ENCODE data around the gene RAI14. TPM values are rescaled to one million over a fixed set of nuclear protein-coding genes. Genes with fewer than 3 reads are reported as not detected.
"Not testable (repeated sequence)": the region's sequence is repeated elsewhere in the genome, so short reads cannot be mapped to it uniquely, and the experiment has no call there.

Gene RAI14
- total RNA-seq, 1 donor from 2014 or later, result 1.1 TPM

GRCh38 chr5:34721327-34721726 lies 65.2 kb downstream of the RAI14 start:
- H3K36me3 Mint-ChIP-seq (ENCODE audit: low read depth), result no peaks in the 10 kb centered on the region

GRCh38 chr5:34722183-34722582 lies 66.1 kb downstream of the RAI14 start:
- H3K27me3 Mint-ChIP-seq, result no peaks in the 10 kb centered on the region
- POLR2A ChIA-PET, result no interaction called here
- H3K27ac Mint-ChIP-seq, result no peak overlapping the region
- TF ChIP-seq CTCF (IDR thresholded peaks at IDR 0.05), result no peak
- DNase-seq, result no peak
- no peaks in the 10 kb centered on the region for H3K4me1 Mint-ChIP-seq
- no peak for ATAC-seq (ENCODE audit: low read depth)
- no peak overlapping the region for H3K4me3 Mint-ChIP-seq
- intact Hi-C loops (cut with micrococcal nuclease), result no loop called here
- no peaks in the 10 kb centered on the region for H3K36me3 Mint-ChIP-seq (ENCODE audit: low read depth)
- peaks cover 8% of the 10 kb centered on the region for H3K9me3 Mint-ChIP-seq
- CTCF ChIA-PET, result no interaction called here

More at GRCh38 chr5:34721327-34721726, 65.2 kb downstream of the RAI14 start:
- Mint-ChIP-seq H3K4me1 (no peaks in the 10 kb centered on the region), H3K27me3 (no peaks in the 10 kb centered on the region), H3K4me3 (no peak overlapping the region), H3K27ac (no peak overlapping the region), H3K9me3 (no peaks in the 10 kb centered on the region)
- intact Hi-C loops (cut with micrococcal nuclease), result no loop called here
- no peak for TF ChIP-seq CTCF (IDR thresholded peaks at IDR 0.05)
- ATAC-seq (ENCODE audit: low read depth) (no peak), DNase-seq (no peak)
- CTCF ChIA-PET, result no interaction called here
- POLR2A ChIA-PET, result no interaction called here

GRCh38 chr5:34724741-34725140 lies 68.6 kb downstream of the RAI14 start:
- ATAC-seq (ENCODE audit: low read depth) (no peak), DNase-seq (no peak)
- intact Hi-C loops (cut with micrococcal nuclease), result no loop called here
- no peak overlapping the region for H3K27ac Mint-ChIP-seq
- TF ChIP-seq CTCF (IDR thresholded peaks at IDR 0.05), result no peak
- ChIA-PET POLR2A (no interaction called here), CTCF (no interaction called here)
- peaks cover 3% of the 10 kb centered on the region for H3K27me3 Mint-ChIP-seq
- H3K4me3 Mint-ChIP-seq, result no peak overlapping the region
- no peaks in the 10 kb centered on the region for H3K36me3 Mint-ChIP-seq (ENCODE audit: low read depth)
- no peaks in the 10 kb centered on the region for H3K4me1 Mint-ChIP-seq
- H3K9me3 Mint-ChIP-seq, result peaks cover 8% of the 10 kb centered on the region

GRCh38 chr5:34727166-34727749 lies 71.1 kb downstream of the RAI14 start:
- ATAC-seq (ENCODE audit: low read depth); H3K4me1 Mint-ChIP-seq; H3K4me3 Mint-ChIP-seq; H3K27me3 Mint-ChIP-seq; CTCF ChIA-PET; intact Hi-C loops (cut with micrococcal nuclease); H3K36me3 Mint-ChIP-seq (ENCODE audit: low read depth); DNase-seq; H3K9me3 Mint-ChIP-seq; POLR2A ChIA-PET; H3K27ac Mint-ChIP-seq: not testable (repeated sequence)

- H3K27me3 Mint-ChIP-seq, result peaks cover 3% of the 10 kb centered on the region
- ATAC-seq (ENCODE audit: low read depth), result no peak
- H3K27ac Mint-ChIP-seq, result no peak overlapping the region
- no peak for DNase-seq
- H3K4me3 Mint-ChIP-seq, result no peak overlapping the region
- peaks cover 8% of the 10 kb centered on the region for H3K9me3 Mint-ChIP-seq
- CTCF ChIA-PET, result no interaction called here
- no peak for TF ChIP-seq CTCF (IDR thresholded peaks at IDR 0.05)
- intact Hi-C loops (cut with micrococcal nuclease), result no loop called here
- POLR2A ChIA-PET, result no interaction called here
- no peaks in the 10 kb centered on the region for H3K36me3 Mint-ChIP-seq (ENCODE audit: low read depth)
- no peaks in the 10 kb centered on the region for H3K4me1 Mint-ChIP-seq
Measured at GRCh38 chr5:34728236-34728635, 72.1 kb downstream of the RAI14 start.

Data from activated B cell treated with CpG ODN at 0.5 μM for 24 hours (primary cell).